Sciatic nerve (tissue), 2 donors: ENCODE measurements around the gene D2HGDH. TPM values are rescaled to one million over a fixed set of nuclear protein-coding genes. Genes with fewer than 3 reads are reported as not detected.

Source experiments
- ATAC-seq: fragments of 200-7000 bp; cut with Tn5 transposase; one replicate; pipeline ENCODE4 v1.9.1; 2020; ENCODE audit warnings: mild to moderate bottlenecking, moderate library complexity
- DNase-seq: peaks from one replicate; pipeline ENCODE4 v3.0.0-alpha.2; 2020; ENCODE audit warnings: low spot score
- intact Hi-C: fragments of 100-400 bp; cut with DNase I; formaldehyde crosslinking; loops from one replicate; pipeline ENCODE4 v1.14.2; 2022
- total RNA-seq: library from RNA; stranded (reverse); fragmentation: NEBNext Ultra II Directional; extraction: Animal tissue kit (Norgen Biotek cat#: 25700); gene quantifications from one replicate; pipeline ENCODE4 v1.2.1, GENCODE V29; 2021
- donor health status: DM: no; HTN: no; CAD: no.
- donor health status: DM: no; HTN: no; CAD: no.

The D2HGDH gene
- total RNA-seq, result 34.0 TPM

DNA sequence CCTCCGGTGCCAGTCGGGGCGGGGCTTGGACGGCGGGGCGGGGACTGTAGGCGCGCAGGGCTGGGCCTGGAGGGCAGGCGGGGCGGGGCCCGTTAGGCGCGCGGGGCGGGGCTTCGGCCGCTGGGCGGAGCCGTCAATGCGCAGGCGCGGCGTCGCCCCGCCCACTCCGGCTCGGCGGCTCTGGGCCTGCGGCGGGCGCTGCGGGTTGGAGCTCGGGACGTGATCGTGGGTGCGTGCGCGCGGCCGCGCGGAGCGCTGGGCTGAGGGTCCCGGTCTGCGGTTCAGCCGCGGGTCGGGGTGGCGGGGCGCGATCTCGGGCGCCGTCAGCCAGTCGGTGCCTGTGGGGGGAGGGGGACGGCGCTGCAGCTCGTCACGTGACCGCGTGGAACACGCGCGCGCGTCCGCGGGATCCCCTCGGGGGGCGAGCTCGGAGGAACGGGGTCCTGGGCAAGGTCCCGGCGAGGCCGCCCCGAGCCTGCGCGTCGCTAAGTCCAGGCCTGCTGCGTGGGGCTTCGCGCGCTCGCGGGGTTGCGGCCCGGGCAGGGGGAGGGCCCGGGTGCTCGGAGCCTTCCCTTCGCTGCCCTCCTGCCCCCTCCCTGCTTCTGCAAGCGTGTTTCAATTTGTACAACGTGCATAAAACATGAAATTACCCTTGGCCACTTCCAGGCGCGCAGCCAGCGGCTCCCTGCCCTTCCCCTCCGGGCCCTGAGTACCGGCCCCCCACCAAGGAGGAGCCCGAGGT is at the start of gene D2HGDH:
D2HGDH (plus strand) TSS at position 164 of the 742 bp plus-strand sequence. CDS start 595 bp downstream, outside the sequence.
- ATAC-seq, result peak; percentile 94
- intact Hi-C loops, result no loop called here

DNA sequence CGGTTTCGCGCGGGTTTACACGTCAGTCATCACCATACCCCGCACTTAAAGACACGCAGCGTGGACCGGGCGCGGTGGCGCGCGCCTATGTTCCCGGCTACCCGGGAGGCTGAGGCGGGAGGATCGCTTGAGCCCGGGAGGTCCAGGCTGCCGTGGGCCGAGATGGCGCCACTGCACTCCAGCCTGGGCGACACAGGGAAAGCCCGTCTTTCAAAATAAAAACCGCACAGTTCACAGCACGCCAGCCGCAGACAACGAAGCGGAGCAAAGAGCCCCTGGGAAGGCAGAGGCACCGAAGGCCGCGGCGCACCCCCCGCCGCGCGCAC is 48.1 kb upstream of the D2HGDH start:
- intact Hi-C loops, result no loop called here
- peak; percentile 2 for ATAC-seq
- no peak for DNase-seq

More for the DNA sequence above, at the start of gene D2HGDH:
- DNase-seq, result peak; percentile 98

DNA sequence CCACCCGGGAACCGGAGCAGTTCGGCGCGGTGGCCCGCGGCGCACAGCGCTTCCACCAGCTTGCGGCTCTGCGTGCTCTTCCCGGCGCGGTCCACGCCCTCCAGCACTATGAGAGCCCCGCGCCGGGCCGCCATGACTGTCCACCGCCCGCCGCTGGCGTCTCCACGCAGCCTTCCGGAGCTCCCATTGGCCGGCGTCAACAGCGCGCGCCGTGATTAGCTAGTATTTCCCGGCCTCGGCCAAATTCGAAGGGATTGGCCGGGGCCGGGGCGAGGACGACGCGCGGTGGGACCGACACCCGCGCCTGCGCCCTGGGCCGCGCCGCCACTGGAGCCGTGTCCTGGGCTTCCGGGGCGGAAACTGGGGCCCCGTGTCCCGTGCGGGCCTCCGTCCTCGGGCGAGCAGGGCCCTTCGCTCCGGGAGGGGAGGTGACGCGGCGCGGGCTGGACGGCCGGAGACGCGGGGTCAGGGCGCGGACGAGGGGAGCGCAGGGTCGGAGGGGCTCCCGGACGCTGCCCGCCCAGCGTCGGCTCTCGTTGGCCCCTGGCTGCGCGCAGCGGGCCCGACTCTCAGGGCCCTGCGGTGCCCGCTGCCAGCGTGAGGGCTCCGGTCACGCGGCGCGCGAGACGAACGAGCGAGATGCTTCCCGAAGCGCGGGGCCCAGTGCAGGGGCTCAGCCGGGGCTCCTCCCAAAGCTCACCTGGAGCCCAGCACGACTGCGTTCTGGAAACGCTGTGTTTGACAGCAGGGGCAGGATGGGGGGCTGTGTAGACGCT is 47.6 kb upstream of the D2HGDH start, which contains the start of gene DTYMK:
DTYMK (minus strand) TSS at position 166 of the 776 bp plus-strand sequence; CDS start at position 134, 32 bp downstream.
- peak; percentile 99 for ATAC-seq
- intact Hi-C loops, result no loop called here
- DNase-seq, result peak; percentile 96

DNA sequence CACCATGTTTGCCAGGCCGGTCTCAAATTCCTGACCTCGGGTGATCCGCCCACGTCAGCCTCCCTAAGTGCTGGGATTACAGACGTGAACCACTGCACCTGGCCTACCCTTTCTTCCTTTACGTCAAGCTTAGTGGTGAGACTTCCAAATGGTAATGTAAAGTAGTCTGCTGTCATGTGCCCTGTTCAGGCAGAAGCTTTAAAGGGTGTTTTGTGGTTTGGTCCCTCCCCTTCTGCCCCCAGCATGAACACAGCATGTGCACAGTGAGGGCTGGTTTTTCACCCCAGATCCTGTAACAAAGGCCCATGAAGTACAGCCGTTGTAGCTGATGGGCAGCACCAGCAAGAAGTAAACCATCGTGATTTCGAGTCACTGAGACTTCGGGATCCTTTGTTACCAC is 45.1 kb upstream of the D2HGDH start:
- DNase-seq (no peak), ATAC-seq (no peak)
- intact Hi-C loops, result no loop called here

DNA sequence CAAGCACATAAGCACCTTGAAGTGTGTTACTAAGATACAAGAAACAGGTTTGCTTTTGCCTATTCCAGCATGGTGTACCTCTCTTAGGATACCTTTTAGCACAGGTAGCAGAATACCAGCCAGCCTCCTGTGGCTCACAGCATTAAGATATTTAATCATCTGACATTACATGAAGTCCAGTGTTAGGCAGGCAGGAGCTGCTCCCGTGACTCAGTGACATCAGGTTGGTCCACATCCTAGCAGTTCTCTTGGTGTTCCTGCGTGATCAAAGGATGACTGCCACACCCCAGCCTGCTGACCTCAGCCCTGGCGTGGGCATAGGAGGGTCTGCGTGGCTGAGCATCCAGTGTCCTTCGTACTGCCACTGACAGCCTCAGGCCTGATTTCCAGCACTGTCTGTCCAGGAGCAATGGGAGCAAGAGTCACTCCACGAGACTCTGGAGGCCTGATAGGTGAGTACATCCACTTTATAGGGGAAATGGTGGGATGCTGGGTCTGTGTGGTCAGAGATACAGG is 44.2 kb upstream of the D2HGDH start:
- DNase-seq, result no peak
- intact Hi-C loops, result no loop called here
- ATAC-seq, result no peak

DNA sequence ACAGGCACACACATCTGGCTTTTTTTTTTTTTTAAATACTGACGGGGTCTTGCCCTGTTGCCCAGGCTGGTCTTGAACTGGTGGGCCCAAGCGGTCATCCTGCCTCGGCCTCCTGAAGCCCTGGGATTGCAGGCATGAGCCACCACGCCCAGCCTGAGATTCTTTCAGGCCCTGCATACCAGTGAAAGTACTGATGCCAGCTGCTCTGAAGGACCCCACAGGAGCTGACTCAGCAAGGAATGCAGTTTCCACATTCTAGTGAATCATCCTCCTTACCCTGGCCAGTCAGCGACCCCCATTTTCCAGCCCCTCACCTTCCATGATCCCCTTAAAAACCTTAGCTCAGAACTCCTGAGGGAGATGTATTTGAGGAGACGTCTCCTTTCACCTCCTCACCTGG is 42.0 kb upstream of the D2HGDH start:
- intact Hi-C loops, result no loop called here
- ATAC-seq (no peak), DNase-seq (no peak)

DNA sequence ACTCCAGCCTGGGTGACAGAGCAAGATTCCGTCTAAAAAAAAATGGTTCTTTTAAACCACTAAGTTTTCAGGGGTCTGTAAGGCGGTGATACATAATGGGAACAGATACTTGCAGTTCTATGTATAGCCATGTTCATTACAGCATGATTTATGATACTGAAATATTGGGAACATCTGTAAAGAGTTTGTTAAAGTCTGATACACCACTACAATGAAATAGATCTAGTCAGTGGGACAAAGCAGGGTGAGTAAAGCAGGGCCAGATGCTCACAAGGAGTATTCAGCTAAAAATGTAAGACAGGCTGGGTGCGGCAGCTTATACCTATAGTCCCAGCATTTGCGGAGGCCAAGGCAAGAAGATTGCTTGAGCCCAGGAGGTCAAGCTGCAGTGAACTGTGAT is 38.8 kb upstream of the D2HGDH start:
- intact Hi-C loops, result no loop called here
- no peak for DNase-seq
- no peak for ATAC-seq

DNA sequence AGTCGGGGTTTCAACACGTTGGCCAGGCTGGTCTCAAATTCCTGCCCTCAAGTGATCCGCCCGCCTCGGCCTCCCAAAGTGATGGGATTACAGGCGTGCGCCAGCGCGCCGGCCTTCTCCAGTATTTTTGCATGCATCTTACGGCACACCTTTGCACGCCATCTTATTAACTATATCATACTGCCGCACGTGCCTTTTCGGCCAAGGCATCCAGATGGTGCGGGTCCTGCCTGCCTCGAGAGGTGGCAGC is 33.4 kb upstream of the D2HGDH start:
- DNase-seq, result no peak
- no peak for ATAC-seq
- intact Hi-C loops, result no loop called here

DNA sequence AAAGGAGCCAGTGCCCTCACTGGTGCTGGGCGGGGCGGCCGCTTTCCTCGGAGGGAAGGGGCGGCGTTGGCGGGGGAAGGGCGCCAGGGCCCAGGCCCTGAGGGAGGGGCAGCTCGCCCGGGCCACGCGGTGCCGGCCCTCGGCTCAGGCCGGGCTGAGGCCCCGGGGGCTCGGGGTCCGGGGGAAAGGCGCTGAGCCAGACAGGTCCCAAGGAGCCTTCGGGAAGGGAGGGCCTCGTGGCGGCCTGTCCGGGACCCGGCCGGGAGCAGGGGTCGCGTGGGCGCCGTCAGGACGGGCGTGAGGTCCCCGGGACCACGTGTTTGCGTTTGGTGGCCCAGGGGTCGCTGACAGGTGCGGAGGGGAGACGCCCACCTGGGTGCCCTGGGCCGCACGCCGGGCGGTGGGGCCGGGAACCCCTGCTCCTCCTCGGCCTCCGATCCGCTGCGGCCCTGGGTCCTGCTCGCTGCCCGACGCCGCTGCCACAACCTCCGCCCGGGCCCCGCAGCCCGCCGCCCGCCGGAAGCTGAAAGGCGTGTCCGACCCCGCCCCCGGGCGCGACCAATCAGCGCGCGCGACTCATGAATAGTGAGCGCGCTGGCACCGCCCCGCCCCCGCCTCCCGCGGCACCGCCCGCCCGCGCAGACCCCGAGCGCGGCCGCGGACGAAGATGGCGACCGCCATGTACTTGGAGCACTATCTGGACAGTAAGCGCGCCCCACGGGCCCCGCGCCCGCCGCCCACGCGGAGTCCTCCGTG is 32.9 kb upstream of the D2HGDH start, which contains the start of gene ING5:
ING5 (plus strand) TSS at position 641 of the 756 bp plus-strand sequence; CDS start at position 668, 27 bp downstream.
- intact Hi-C loops, result no loop called here
- DNase-seq (peak; percentile 99), ATAC-seq (peak; percentile 89)

DNA sequence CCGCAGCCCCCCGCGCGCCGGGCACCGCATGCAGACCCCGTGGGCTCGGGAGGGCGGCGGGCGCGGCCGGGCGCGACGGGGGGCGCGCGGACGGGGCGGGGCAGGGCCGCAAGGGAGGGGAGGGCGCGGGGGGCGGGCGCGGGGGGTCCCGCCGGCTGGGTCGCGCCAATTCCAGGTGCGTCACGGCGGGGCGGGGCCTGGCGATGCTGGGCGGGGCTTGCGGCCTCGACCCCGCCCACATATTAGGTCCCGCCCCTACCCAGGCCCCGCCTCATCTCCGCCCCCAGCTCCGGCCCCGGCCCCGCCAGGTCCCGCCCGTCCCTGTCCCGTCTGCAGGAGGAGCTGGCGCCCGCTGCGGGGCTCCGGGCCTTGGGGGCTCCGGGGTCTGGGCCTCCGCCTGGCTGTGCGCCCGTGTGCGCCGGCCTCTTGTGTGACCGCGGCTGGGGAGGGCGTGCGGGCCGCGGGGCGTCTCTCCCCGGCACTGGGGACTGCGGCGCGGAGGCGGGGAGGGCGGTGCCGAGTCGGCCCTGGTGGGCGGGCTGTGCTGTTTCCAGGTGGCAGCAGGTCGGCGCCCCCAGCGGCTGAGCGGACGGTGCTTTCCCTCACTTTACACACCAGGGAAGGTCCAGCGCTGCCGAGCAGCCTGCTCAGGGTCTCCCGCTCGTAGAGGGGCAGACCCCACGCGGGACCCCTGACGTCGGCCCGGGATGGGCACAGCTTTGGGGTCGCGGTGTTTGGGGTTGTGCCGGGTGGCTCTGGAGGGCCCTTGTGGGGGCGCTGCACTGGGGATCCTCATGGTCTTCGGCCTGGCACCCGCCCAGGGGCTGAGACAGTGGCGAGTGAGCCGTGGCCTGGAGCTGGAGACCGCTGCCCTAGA is 32.0 kb upstream of the D2HGDH start:
- peak; percentile 93 for DNase-seq
- ATAC-seq, result peak; percentile 94
- intact Hi-C loops, result no loop called here

DNA sequence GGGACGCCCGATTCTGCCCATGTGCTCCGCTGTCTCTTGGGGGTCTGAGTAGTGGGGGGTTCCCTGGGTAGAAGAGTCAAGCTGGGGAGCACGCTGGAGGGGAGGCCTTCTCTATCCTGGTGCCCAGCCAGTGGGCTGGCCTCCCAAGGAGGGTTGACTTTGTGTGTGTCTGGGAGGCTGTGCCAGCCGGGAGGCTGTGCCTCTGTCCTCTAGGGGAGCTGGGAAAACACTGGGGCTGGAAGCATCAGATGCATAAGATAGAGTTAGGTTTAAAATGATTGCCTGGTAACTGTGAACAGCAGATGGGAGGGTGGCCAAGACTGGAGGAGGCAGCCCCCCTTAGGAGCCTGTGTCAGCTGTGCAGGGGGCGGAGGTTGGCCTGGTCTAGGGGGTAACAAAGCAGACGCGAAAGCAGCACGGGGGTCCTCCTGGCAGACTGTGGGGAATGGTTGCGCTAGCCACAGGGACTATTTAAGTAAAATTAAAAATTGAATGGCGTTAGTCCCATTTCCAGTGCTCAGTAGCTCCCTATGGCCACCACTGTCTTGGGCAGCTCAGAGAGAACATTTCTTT is 31.3 kb upstream of the D2HGDH start:
- DNase-seq (no peak), ATAC-seq (no peak)
- intact Hi-C loops, result no loop called here

DNA sequence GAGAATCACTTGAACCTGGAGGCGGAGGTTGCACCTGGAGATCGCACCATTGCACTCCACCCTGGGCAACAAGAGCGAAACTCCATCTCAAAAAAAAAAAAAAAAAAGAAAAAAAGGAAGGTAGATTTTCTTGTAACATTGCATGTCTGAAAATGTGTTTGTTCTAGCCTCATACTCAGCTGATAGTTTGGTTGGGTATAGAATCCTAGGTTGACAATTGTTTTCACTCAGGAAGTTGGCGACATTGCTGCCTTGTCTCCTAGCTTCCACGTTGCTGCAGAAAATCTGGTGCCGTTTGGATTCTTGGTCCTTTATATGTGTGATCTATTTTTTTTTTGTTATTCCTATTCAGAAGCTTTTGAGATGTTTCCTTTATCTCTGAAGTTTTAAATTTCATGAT is 27.9 kb upstream of the D2HGDH start:
- ATAC-seq (no peak), DNase-seq (no peak)
- intact Hi-C loops, result no loop called here

DNA sequence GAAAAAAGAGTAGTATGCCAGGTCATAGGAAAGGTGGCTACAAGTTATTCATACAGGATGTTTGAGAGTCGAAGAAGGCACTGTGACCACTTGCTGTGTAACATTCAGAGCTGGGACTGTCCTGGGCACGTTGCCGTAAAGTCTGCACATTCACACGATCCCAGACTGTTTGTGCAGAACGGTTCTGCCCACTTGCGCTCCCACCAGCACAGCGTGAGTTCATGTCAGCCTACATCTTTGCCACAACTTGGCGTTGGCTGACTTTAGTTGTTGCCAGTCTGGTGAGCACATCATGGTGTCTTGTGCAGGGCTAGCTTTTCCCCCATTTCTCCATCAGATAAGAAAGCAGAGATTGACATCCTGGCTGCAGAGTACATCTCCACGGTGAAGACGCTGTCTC is 25.6 kb upstream of the D2HGDH start:
- DNase-seq, result no peak
- ATAC-seq, result no peak
- intact Hi-C loops, result no loop called here

DNA sequence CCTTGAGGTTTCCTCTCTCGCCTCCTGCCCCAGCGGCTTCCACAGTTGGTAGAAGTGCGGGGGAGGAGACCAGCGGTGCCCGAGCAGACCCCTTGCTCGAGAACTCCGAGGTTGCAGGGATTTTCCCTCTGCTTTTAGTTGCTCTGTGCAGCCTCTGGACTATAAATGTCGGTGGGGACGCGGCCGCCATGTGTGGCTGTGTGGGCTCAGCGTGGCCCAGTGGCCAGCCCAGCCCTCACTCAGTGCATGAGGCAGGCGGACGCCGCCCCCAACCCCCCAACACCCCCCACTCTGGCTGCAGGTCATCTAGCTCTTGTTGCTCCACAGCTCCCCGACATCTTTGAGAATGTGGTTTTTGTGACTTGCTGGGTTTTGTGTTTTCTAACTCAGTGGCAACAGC is 15.3 kb upstream of the D2HGDH start:
- ATAC-seq, result no peak
- intact Hi-C loops, result no loop called here
- no peak for DNase-seq

DNA sequence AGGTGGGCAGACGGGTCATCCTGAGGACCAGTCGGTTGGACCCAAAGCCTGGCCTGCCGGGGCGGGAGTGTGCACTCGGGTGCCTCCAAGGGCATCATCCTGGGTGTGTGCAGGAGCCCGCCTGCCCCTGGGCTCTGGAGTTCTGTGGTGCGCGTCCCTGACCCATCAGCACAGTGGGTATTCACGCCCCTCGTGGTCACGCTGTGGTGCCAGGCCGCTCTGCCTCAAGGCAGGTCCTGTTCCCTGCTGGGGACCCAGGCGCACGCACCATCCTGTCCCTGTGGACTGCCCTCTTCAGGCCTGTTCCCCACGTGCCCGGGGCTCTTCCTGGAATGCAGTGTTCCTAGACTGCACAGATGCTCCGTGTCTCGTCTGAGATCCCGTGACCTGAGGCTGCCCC is 14.3 kb upstream of the D2HGDH start:
- DNase-seq, result no peak
- intact Hi-C loops, result no loop called here
- ATAC-seq, result no peak

DNA sequence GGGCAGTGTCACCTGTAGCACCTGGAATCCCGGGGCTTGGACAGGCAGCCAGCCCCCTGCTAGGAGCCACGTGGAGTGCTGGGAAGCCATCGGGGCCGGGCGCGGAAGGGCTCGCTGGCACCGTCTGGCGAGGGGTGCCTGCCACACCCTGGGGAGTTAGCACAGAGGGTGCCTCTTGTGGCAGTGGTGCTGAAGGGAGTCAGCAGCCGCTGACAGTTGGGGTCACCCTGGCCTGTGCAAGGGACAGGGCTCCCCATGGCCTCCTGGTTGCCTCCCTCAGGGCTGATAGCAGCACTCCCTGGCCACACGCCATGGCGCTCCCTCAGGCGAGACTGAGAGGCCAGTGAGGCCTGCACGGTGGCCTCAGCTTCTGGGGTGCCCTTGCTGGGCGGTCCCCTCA is 13.9 kb upstream of the D2HGDH start:
- no peak for DNase-seq
- intact Hi-C loops, result no loop called here
- no peak for ATAC-seq

DNA sequence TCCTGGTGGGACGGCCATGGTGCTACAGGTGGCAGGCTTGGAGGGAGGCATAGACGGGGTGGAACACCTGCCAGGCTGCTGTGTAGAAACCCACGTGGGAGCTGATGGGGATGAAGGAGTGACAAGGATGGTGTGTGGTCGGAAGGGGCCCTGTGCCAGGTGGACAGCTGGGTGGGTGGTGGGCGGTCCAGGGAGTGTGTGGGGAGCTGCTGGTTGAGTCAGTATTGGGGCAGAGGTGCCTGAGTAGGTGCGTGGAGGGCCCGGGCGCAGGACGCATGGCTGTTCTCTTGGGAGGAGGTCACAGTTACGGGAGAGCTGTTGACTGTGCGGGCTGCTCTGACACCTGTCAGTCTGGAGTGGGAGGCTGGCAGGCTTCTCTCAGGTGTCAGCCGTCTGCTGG is 12.6 kb upstream of the D2HGDH start:
- intact Hi-C loops, result no loop called here
- no peak for DNase-seq
- ATAC-seq, result no peak

DNA sequence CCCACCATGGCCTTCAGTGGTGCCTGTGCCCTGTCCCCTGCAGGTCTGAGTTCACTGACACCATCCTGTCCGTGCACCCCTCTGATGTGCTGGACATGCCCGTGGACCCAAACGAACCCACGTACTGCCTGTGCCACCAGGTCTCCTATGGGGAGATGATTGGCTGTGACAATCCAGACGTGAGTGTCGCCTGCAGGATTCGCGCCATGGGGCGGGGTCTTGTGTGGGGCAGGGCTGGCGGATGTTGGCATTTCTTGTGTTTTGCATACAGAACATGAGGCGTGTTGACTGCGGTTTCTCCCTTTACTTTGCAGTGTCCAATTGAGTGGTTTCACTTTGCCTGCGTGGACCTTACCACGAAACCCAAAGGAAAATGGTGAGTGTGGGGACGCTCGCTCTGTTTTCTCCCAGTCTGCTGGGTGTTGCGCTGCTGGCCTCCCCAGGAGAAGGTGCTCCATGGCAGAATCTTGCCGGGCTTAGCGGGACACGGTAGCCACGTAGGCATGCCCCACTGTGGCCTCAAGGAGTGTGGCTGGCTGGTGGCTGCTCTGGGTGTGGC is 11.5 kb upstream of the D2HGDH start:
- ATAC-seq (no peak), DNase-seq (no peak)
- intact Hi-C loops, result no loop called here
